H1 (cell line): ENCODE measurements around the gene AP2A1. TPM values are rescaled to one million over a fixed set of nuclear protein-coding genes. Genes with fewer than 3 reads are reported as not detected.

Experiments used
- CTCF ChIA-PET: fragments of 300-600 bp; sonication (Branson Sonifier 250); formaldehyde crosslinking; loops from one replicate; lab custom pipeline; 2021; ENCODE audit not compliant: partially characterized antibody; lab: Charles Lee
- POLR2A ChIA-PET: fragments of 300-600 bp; sonication (Branson Sonifier 250); formaldehyde crosslinking; loops from one replicate; lab custom pipeline; 2021; ENCODE audit warnings: inconsistent platforms; ENCODE audit not compliant: partially characterized antibody; lab: Charles Lee
- DNase-seq, 2 experiments: peaks; one replicate each; pipeline versions ENCODE4 v3.0.0 to v3.0.0-alpha.2; 2010 to 2022; ENCODE audit warnings: low spot score in 2 of 2, low read depth in 1 of 2, mixed read lengths in 1 of 2
- FAIRE-seq: peaks from 2 replicates; lab custom pipeline; 2011; peaks lifted over from hg19 to GRCh38; lab: Jason Lieb, UNC
- H2AFZ ChIP-seq: 2 replicates; pipeline ENCODE4 v1.8.1; 2012; ENCODE audit warnings: low read length, inconsistent platforms
- H2AK5ac ChIP-seq: 2 replicates; pipeline ENCODE4 v1.6.1; 2013; ENCODE audit warnings: low read depth, low read length
- H2BK120ac ChIP-seq: replicated peaks from 2 replicates; pipeline ENCODE3; 2013; ENCODE audit warnings: low read depth, low read length, inconsistent platforms
- H2BK12ac ChIP-seq: 2 replicates; pipeline ENCODE4 v1.6.1; 2013; ENCODE audit warnings: low read depth, low read length
- H2BK15ac ChIP-seq: 2 replicates; pipeline ENCODE4 v1.6.1; 2013; ENCODE audit warnings: low read length
- H2BK20ac ChIP-seq: 2 replicates; pipeline ENCODE4 v1.6.1; 2013; ENCODE audit warnings: low read length
- H2BK5ac ChIP-seq: 2 replicates; pipeline ENCODE4 v1.6.1; 2013; ENCODE audit warnings: low read depth, low read length
- H3K14ac ChIP-seq: 2 replicates; pipeline ENCODE4 v1.6.1; 2013; ENCODE audit warnings: inconsistent platforms; ENCODE audit not compliant: insufficient read length
- H3K18ac ChIP-seq: 2 replicates; pipeline ENCODE4 v1.6.1; 2013; ENCODE audit warnings: low read length; ENCODE audit errors: extremely low read depth
- H3K23ac ChIP-seq: 2 replicates; pipeline ENCODE4 v1.6.1; 2013; ENCODE audit warnings: inconsistent platforms; ENCODE audit not compliant: insufficient read length
- H3K23me2 ChIP-seq: 2 replicates; pipeline ENCODE4 v1.6.1; 2013; ENCODE audit warnings: low read depth, low read length
- H3K27ac ChIP-seq: 2 replicates; pipeline ENCODE4 v1.6.1; 2011; ENCODE audit warnings: low read depth, low read length, inconsistent platforms
- H3K27me3 ChIP-seq, 4 experiments: replicated peaks in 1 of 4; 1 replicate in 1 of 4; 2 replicates in 3 of 4; pipeline versions ENCODE4 v1.6.1 to v1.8.1; 2011 to 2013; ENCODE audit warnings: low read length in 3 of 4, mild to moderate bottlenecking in 3 of 4, inconsistent platforms in 2 of 4, mixed read lengths in 2 of 4, moderate library complexity in 1 of 4; ENCODE audit not compliant: control insufficient read depth in 3 of 4, insufficient read depth in 3 of 4; ENCODE audit errors: extremely low read depth in 1 of 4
- H3K36me3 ChIP-seq, 4 experiments: 2 replicates each; pipeline versions ENCODE4 v1.6.1 to v1.8.1; 2011 to 2013; ENCODE audit warnings: mild to moderate bottlenecking in 4 of 4, low read length in 3 of 4, moderate library complexity in 2 of 4, control low read depth in 1 of 4, inconsistent platforms in 1 of 4; ENCODE audit not compliant: insufficient read depth in 4 of 4, control insufficient read depth in 2 of 4
- H3K4ac ChIP-seq: replicated peaks from 2 replicates; pipeline ENCODE3; 2013; ENCODE audit warnings: low read length, low read depth, mixed read lengths, inconsistent platforms; ENCODE audit not compliant: insufficient read length
- H3K4me1 ChIP-seq, 4 experiments: replicated peaks in 1 of 4; 1 replicate in 1 of 4; 2 replicates in 3 of 4; pipeline versions ENCODE4 v1.6.1 to v1.8.1; 2011 to 2013; ENCODE audit warnings: low read length in 3 of 4, inconsistent platforms in 2 of 4, mixed read lengths in 1 of 4; ENCODE audit not compliant: insufficient read depth in 4 of 4, control insufficient read depth in 3 of 4
- H3K4me2 ChIP-seq, 2 experiments: 2 replicates each; pipeline versions ENCODE4 v1.6.1 to v1.8.1; 2011 to 2013; ENCODE audit warnings: low read depth in 2 of 2, low read length in 2 of 2, control low read depth in 1 of 2, inconsistent platforms in 1 of 2, mild to moderate bottlenecking in 1 of 2; ENCODE audit not compliant: insufficient read depth in 1 of 2
- H3K4me3 ChIP-seq, 4 experiments: fragments of 200-600, 300-600 bp in 1 of 4; sonication (generic), shearing (Covaris generic), sonication (Bioruptor Twin) in 1 of 4; 2 replicates each; pipeline versions ENCODE4 v1.5.1 to v1.8.1; 2011 to 2016; ENCODE audit warnings: low read length in 4 of 4, low read depth in 3 of 4, control low read depth in 2 of 4, inconsistent platforms in 2 of 4, mild to moderate bottlenecking in 2 of 4, mixed read lengths in 1 of 4, moderate library complexity in 1 of 4; ENCODE audit not compliant: insufficient read depth in 2 of 4; ENCODE audit errors: extremely low read depth in 1 of 4
- H3K56ac ChIP-seq: replicated peaks from 2 replicates; pipeline ENCODE3; 2013; ENCODE audit warnings: low read depth, mild to moderate bottlenecking, mixed read lengths, low read length, inconsistent platforms; ENCODE audit not compliant: insufficient read length
- H3K79me1 ChIP-seq: 2 replicates; pipeline ENCODE4 v1.6.1; 2013; ENCODE audit warnings: low read depth, low read length, control low read depth
- H3K79me2 ChIP-seq, 2 experiments: 2 replicates each; pipeline versions ENCODE4 v1.6.1 to v1.8.1; 2012 to 2013; ENCODE audit warnings: low read length in 2 of 2, mild to moderate bottlenecking in 2 of 2, inconsistent platforms in 1 of 2; ENCODE audit not compliant: insufficient read depth in 2 of 2, control insufficient read depth in 1 of 2
- H3K9ac ChIP-seq, 4 experiments: replicated peaks in 1 of 4; 1 replicate in 1 of 4; 2 replicates in 3 of 4; pipeline versions ENCODE4 v1.6.1 to v1.8.1; 2011 to 2013; ENCODE audit warnings: low read depth in 3 of 4, low read length in 3 of 4, control low read depth in 2 of 4, mild to moderate bottlenecking in 2 of 4, moderate library complexity in 2 of 4, inconsistent platforms in 1 of 4; ENCODE audit errors: extremely low read depth in 1 of 4
- H3K9me3 ChIP-seq, 2 experiments: 2 replicates each; pipeline versions ENCODE4 v1.6.1 to v1.8.1; 2012 to 2013; ENCODE audit warnings: mild to moderate bottlenecking in 2 of 2, moderate library complexity in 2 of 2, control low read depth in 1 of 2, inconsistent platforms in 1 of 2, low read depth in 1 of 2, low read length in 1 of 2, mixed read lengths in 1 of 2; ENCODE audit not compliant: insufficient read depth in 2 of 2
- H4K20me1 ChIP-seq, 2 experiments: replicated peaks in 1 of 2; 2 replicates each; pipeline versions ENCODE3 to v1.8.1; 2011 to 2013; ENCODE audit warnings: inconsistent platforms in 2 of 2, low read length in 2 of 2, mild to moderate bottlenecking in 1 of 2; ENCODE audit not compliant: insufficient read depth in 2 of 2, control insufficient read depth in 1 of 2
- H4K5ac ChIP-seq: 2 replicates; pipeline ENCODE4 v1.6.1; 2013; ENCODE audit warnings: low read length, low read depth, mixed read lengths, inconsistent platforms; ENCODE audit not compliant: insufficient read length
- H4K8ac ChIP-seq: 2 replicates; pipeline ENCODE4 v1.8.0; 2013; ENCODE audit warnings: mild to moderate bottlenecking, moderate library complexity, low read length, inconsistent platforms; ENCODE audit not compliant: insufficient read depth; ENCODE audit errors: extremely low read depth
- H4K91ac ChIP-seq: replicated peaks from 2 replicates; pipeline ENCODE3; 2013; ENCODE audit warnings: low read length, mixed read lengths, inconsistent platforms; ENCODE audit not compliant: insufficient read length
- ATF2 ChIP-seq: IDR thresholded peaks from 2 replicates; pipeline ENCODE4 v1.6.1; 2012; ENCODE audit warnings: low read length, inconsistent platforms
- CBX5 ChIP-seq: fragments of 300-800, 300-1000 bp; sonication (generic); IDR thresholded peaks from 2 replicates; pipeline ENCODE4 v1.7.1; 2016; ENCODE audit warnings: antibody characterized with exemption, low read length, low read depth
- CBX8 ChIP-seq: fragments of 300-800, 300-1000 bp; sonication (generic); IDR thresholded peaks from 2 replicates; pipeline ENCODE4 v1.7.1; 2016; ENCODE audit warnings: low read depth, low read length, borderline replicate concordance
- CHD1 ChIP-seq: IDR thresholded peaks from 2 replicates; pipeline ENCODE4 v1.6.1; 2012; ENCODE audit warnings: low read depth, low read length, improper control_type of control experiment
- CTCF ChIP-seq, 3 experiments: IDR thresholded peaks; 1 replicate in 2 of 3; 2 replicates in 1 of 3; pipeline versions ENCODE4 v1.5.1 to v1.6.1; 2011; ENCODE audit warnings: low read length in 3 of 3, mild to moderate bottlenecking in 3 of 3, inconsistent platforms in 2 of 3, low read depth in 1 of 3, moderate library complexity in 1 of 3; ENCODE audit not compliant: insufficient read depth in 1 of 3; ENCODE audit errors: control extremely low read depth in 1 of 3
- EZH2 ChIP-seq: fragments of 200-600 bp; sonication (generic); IDR thresholded peaks from 2 replicates; pipeline ENCODE4 v1.7.1; 2012; ENCODE audit warnings: low read depth, mild to moderate bottlenecking, moderate library complexity, low read length, inconsistent platforms; ENCODE audit not compliant: severe bottlenecking
- POLR2AphosphoS5 ChIP-seq: IDR thresholded peaks from 2 replicates; pipeline ENCODE4 v1.6.1; 2011; ENCODE audit warnings: low read depth, low read length
- SIX5 ChIP-seq: IDR thresholded peaks from 2 replicates; pipeline ENCODE4 v1.6.1; 2011; ENCODE audit warnings: mild to moderate bottlenecking, low read depth, low read length
- TAF7 ChIP-seq: optimal IDR thresholded peaks from 2 replicates; pipeline ENCODE3; 2011; ENCODE audit warnings: low read depth, mild to moderate bottlenecking, inconsistent platforms, low read length, moderate library complexity, borderline replicate concordance
- WGBS, 2 experiments: shearing (Covaris generic) in 1 of 2; methylation state at CpG; one replicate each; pipeline versions ENCODE4 v1.1.6 to v1.1.7; 2013 to 2015; ENCODE audit warnings: low lambda C conversion rate in 2 of 2, mixed read lengths in 2 of 2, inconsistent platforms in 1 of 2, low coverage in 1 of 2, missing lambda C conversion rate in 1 of 2; ENCODE audit not compliant: insufficient replicate concordance in 2 of 2, insufficient coverage in 1 of 2, insufficient read length in 1 of 2; ENCODE audit errors: extremely low coverage in 1 of 2, missing lambda C conversion rate in 1 of 2; 5-methylcytosine and 5-hydroxymethylcytosine counted together
- polyA plus RNA-seq, 7 experiments: library from polyadenylated mRNA; depleted of rRNA in 3 of 7; stranded (reverse) in 5 of 7; unstranded in 2 of 7; fragments of >200 nt in 5 of 7; fragments of 200-250 nt in 2 of 7; gene quantifications; 1 replicate in 5 of 7; 2 replicates in 1 of 7; 4 replicates in 1 of 7; pipeline versions ENCODE4 v1.2.1 to v1.2.3, GENCODE V29; 2011 to 2013; ENCODE audit warnings: missing spikeins in 2 of 7, mixed read lengths in 2 of 7
- total RNA-seq: library from RNA; stranded (reverse); fragmentation: NEBNext Ultra II Directional; extraction: Animal tissue kit (Norgen Biotek cat#: 25700); gene quantifications from 2 replicates; pipeline ENCODE4 v1.2.1, GENCODE V29; 2021

The AP2A1 gene
- total and polyA plus RNA-seq, 2 of the 8 experiments (the other 6 are each of a cell fraction or from before 2014, with no cell fraction given), result 105 to 106 TPM

GRCh38 chr19:49774969-49775368 is 8.2 kb downstream of the AP2A1 start:
- Histone ChIP-seq H2AK5ac (no peak overlapping the region), H3K14ac (no peak overlapping the region), H4K5ac (no peak overlapping the region), H4K20me1 (peaks cover 2 to 8% of the 10 kb centered on the region in 2 experiments), H3K4me2 (no peak overlapping the region), H2BK120ac (no peak overlapping the region), H3K27me3 (no peaks in the 10 kb centered on the region), H3K27ac (no peak overlapping the region), H3K4ac (no peak overlapping the region), H2BK15ac (no peak overlapping the region), H3K56ac (no peak overlapping the region), H4K91ac (no peak overlapping the region), H3K18ac (no peak overlapping the region), H3K23me2 (no peaks in the 10 kb centered on the region), H3K4me1 (no peaks in the 10 kb centered on the region), H2BK12ac (no peak overlapping the region), H4K8ac (no peak overlapping the region), H3K36me3 (no peaks in the 10 kb centered on the region; a peak in 1 of 8 replicates), H3K4me3 (no peak overlapping the region), H3K9me3 (no peaks in the 10 kb centered on the region), H2BK5ac (no peak overlapping the region), H2AFZ (no peak overlapping the region), H2BK20ac (no peak overlapping the region), H3K9ac (no peak overlapping the region), H3K79me1 (peaks cover 29% of the 10 kb centered on the region), H3K79me2 (no peaks in the 10 kb centered on the region; a peak in 1 of 4 replicates), H3K23ac (no peak overlapping the region)
- ChIA-PET CTCF (interaction anchor here (1.8 kb wide), 1 partner anchor 19 kb away, joined by 5 read pairs; no protein-coding TSS in a partner anchor), POLR2A (interaction anchor here (1.9 to 2.5 kb wide), 2 partner anchors 9 to 11 kb away, joined by 5 to 7 read pairs; no protein-coding TSS in a partner anchor)
- no peak for FAIRE-seq
- no peak for DNase-seq
- 94% methylated on average over 8 of the region's 8 CpGs; no CpG with 5 or more reads in 1 of the 2 experiments for WGBS, 2 experiments
- TF ChIP-seq SIX5 (no peak), CBX8 (no peak), TAF7 (no peak), ATF2 (no peak), CBX5 (no peak), CTCF (IDR thresholded peaks at IDR 0.05; ENCODE audit: control extremely low read depth in 1 of 3, insufficient read depth in 1 of 3, low read depth in 1 of 3, low read length in 3 of 3) (no peak), POLR2AphosphoS5 (no peak), EZH2 (no peak), CHD1 (no peak)
